HepG2 (cell line): ENCODE data around the gene HSF4. TPM values are rescaled to one million over a fixed set of nuclear protein-coding genes. Genes with fewer than 3 reads are reported as not detected.

Experiments used
- ATAC-seq: fragments of 200-7000 bp; cut with Tn5 transposase; 3 replicates; pipeline ENCODE4 v1.9.1; 2020; ENCODE audit warnings: mild to moderate bottlenecking, moderate library complexity
- BruUV-seq: library from RNA; stranded (reverse); fragments of 400-500 nt; replicated peaks from 2 replicates; lab custom pipeline; 2021; lab: Mats Ljungman, UMichigan
- CTCF ChIA-PET: fragments of 300-600 bp; formaldehyde crosslinking; extraction: SDS; loops from one replicate; lab custom pipeline; 2021; ENCODE audit warnings: low total read pairs, inconsistent platforms, low intra/inter-chr PET ratio; lab: Yijun Ruan, JAX
- POLR2A ChIA-PET: fragments of 350-600 bp; sonication (Branson Sonifier 250); formaldehyde crosslinking; loops from one replicate; lab custom pipeline; 2020; ENCODE audit warnings: antibody characterized with exemption, inconsistent platforms; lab: Yijun Ruan, JAX
- DNase-seq: peaks from one replicate; pipeline ENCODE4 v3.0.0-alpha.2; 2015; ENCODE audit warnings: low spot score
- FAIRE-seq: peaks from 3 replicates; lab custom pipeline; 2011; peaks lifted over from hg19 to GRCh38; lab: Jason Lieb, UNC
- H2AFZ ChIP-seq: one replicate; pipeline ENCODE4 v1.6.1; 2011; ENCODE audit warnings: low read length, inconsistent platforms
- H3K27ac ChIP-seq: fragments of 300-600 bp; 3 replicates; pipeline ENCODE4 v1.8.0; 2011; ENCODE audit warnings: mixed run types, mild to moderate bottlenecking, mixed read lengths, low read length, inconsistent platforms; ENCODE audit not compliant: insufficient read depth; ENCODE audit errors: extremely low read length
- H3K27me3 ChIP-seq, 2 experiments: fragments of 200-600 bp in 1 of 2; 2 replicates in 1 of 2; 3 replicates in 1 of 2; pipeline versions ENCODE4 v1.6.0 to v1.8.0; 2011; ENCODE audit warnings: low read length in 2 of 2, mild to moderate bottlenecking in 2 of 2, moderate library complexity in 2 of 2, inconsistent platforms in 1 of 2; ENCODE audit not compliant: insufficient read depth in 2 of 2, control insufficient read depth in 1 of 2
- H3K36me3 ChIP-seq, 2 experiments: fragments of 200-600 bp in 1 of 2; replicated peaks in 1 of 2; 2 replicates in 1 of 2; 3 replicates in 1 of 2; pipeline versions ENCODE4 v1.5.1 to v1.8.0; 2011; ENCODE audit warnings: low read length in 2 of 2, inconsistent platforms in 1 of 2; ENCODE audit not compliant: insufficient read depth in 2 of 2, control insufficient read depth in 1 of 2
- H3K4me1 ChIP-seq: 2 replicates; pipeline ENCODE4 v1.5.1; 2012; ENCODE audit warnings: low read length, inconsistent platforms; ENCODE audit not compliant: insufficient read depth
- H3K4me2 ChIP-seq: 2 replicates; pipeline ENCODE4 v1.6.0; 2011; ENCODE audit warnings: low read depth, low read length, inconsistent platforms
- H3K4me3 ChIP-seq, 3 experiments: fragments of 200-600 bp in 1 of 3; sonication (generic), shearing (Covaris generic) in 1 of 3; replicated peaks in 1 of 3; 2 replicates each; pipeline ENCODE4 v1.5.1; 2011 to 2016; ENCODE audit warnings: low read length in 3 of 3, inconsistent platforms in 2 of 3, low read depth in 2 of 3, mild to moderate bottlenecking in 2 of 3, control low read depth in 1 of 3, mixed read lengths in 1 of 3; ENCODE audit not compliant: insufficient read depth in 1 of 3
- H3K79me2 ChIP-seq: one replicate; pipeline ENCODE4 v1.6.1; 2011; ENCODE audit warnings: low read length, inconsistent platforms; ENCODE audit not compliant: insufficient read depth
- H3K9ac ChIP-seq: 2 replicates; pipeline ENCODE4 v1.6.0; 2011; ENCODE audit warnings: mild to moderate bottlenecking, low read depth, low read length, inconsistent platforms; ENCODE audit not compliant: insufficient read depth
- H3K9me3 ChIP-seq: 2 replicates; pipeline ENCODE4 v1.5.1; 2012; ENCODE audit warnings: mild to moderate bottlenecking, low read length
- H4K20me1 ChIP-seq: 2 replicates; pipeline ENCODE4 v1.6.0; 2011; ENCODE audit warnings: inconsistent platforms, mild to moderate bottlenecking, low read length, moderate library complexity; ENCODE audit not compliant: insufficient read depth
- BCLAF1 ChIP-seq: fragments of 450-650 bp; IDR thresholded peaks from 2 replicates; pipeline ENCODE4 v1.6.1; 2017; ENCODE audit warnings: mild to moderate bottlenecking
- HNRNPUL1 ChIP-seq: fragments of 200-400 bp; formaldehyde crosslinking; IDR thresholded peaks from 2 replicates; pipeline ENCODE4 v1.6.1; 2017; ENCODE audit warnings: low read depth, mild to moderate bottlenecking, low read length, moderate library complexity
- HOXA5 ChIP-seq: sonication (generic); formaldehyde crosslinking; IDR thresholded peaks from 2 replicates; pipeline ENCODE4 v1.4.0; 2020; ENCODE audit warnings: missing genetic modification reagents
- KAT8 ChIP-seq: IDR thresholded peaks from 2 replicates; pipeline ENCODE4 v1.6.1; 2016; ENCODE audit warnings: missing genetic modification reagents, missing compliant biosample characterization
- MEIS2 ChIP-seq: sonication (generic); formaldehyde crosslinking; IDR thresholded peaks from 2 replicates; pipeline ENCODE4 v1.9.0; 2021; ENCODE audit warnings: mild to moderate bottlenecking, missing genetic modification reagents
- ONECUT2 ChIP-seq: sonication (generic); formaldehyde crosslinking; IDR thresholded peaks from 2 replicates; pipeline ENCODE4 v1.4.0; 2020; ENCODE audit warnings: missing genetic modification reagents
- SALL2 ChIP-seq: sonication (generic); formaldehyde crosslinking; IDR thresholded peaks from 2 replicates; pipeline ENCODE4 v1.8.1; 2023; ENCODE audit warnings: mild to moderate bottlenecking, missing genetic modification reagents, inconsistent platforms
- STAG1 ChIP-seq: sonication (generic); formaldehyde crosslinking; IDR thresholded peaks from 2 replicates; pipeline ENCODE4 v1.4.0; 2020; ENCODE audit warnings: missing genetic modification reagents
- WGBS: methylation state at CpG from one replicate; pipeline ENCODE4 v1.1.6; 2017; ENCODE audit warnings: low lambda C conversion rate; 5-methylcytosine and 5-hydroxymethylcytosine counted together
- in situ Hi-C: cut with HindIII; loops from 2 replicates; pipeline ENCODE4 v1.10.0; 2017; ENCODE audit warnings: low pct_unique_long_range_greater_than_20kb; ENCODE audit not compliant: extremely low pct_ligation_motif_present
- intact Hi-C: fragments of 100-400 bp; cut with micrococcal nuclease; formaldehyde crosslinking; loops from one replicate; pipeline ENCODE4 v1.10.0; 2022; ENCODE audit not compliant: unreplicated experiment
- polyA plus RNA-seq, 8 experiments: library from polyadenylated mRNA; depleted of rRNA in 3 of 8; stranded (reverse) in 7 of 8; unstranded in 1 of 8; fragments of >200 nt; fragmentation: Illumina TruSeq in 4 of 8; extraction: Trizol in 4 of 8; gene quantifications; 2 replicates each; pipeline versions ENCODE4 v1.2.1 to v1.2.3, GENCODE V29; 2011 to 2016; ENCODE audit warnings: low read depth in 4 of 8, missing spikeins in 1 of 8, mixed read lengths in 1 of 8; ENCODE audit not compliant: insufficient read depth in 1 of 8
- total RNA-seq, 5 experiments: library from RNA; depleted of rRNA; stranded (reverse); fragments of >200 nt; fragmentation: Illumina TruSeq; extraction: Trizol; gene quantifications; 2 replicates each; pipeline ENCODE4 v1.2.3, GENCODE V29; 2016; ENCODE audit warnings: low read depth in 1 of 5
- TF ChIP-seq, protein P1 (sequence below): IDR thresholded peaks from 2 replicates; pipeline ENCODE4 v1.6.1; 2016; ENCODE audit warnings: control low read depth
- TF ChIP-seq, protein P2 (sequence below): sonication (generic); formaldehyde crosslinking; IDR thresholded peaks from 2 replicates; pipeline ENCODE4 v1.4.0; 2020; ENCODE audit warnings: missing genetic modification reagents
- TF ChIP-seq, protein P3 (sequence below): sonication (generic); formaldehyde crosslinking; IDR thresholded peaks from 2 replicates; pipeline ENCODE4 v1.5.0; 2020; ENCODE audit warnings: missing genetic modification reagents

HSF4 gene
- total and polyA plus RNA-seq, 2 of the 13 experiments (the other 11 are each of a cell fraction or from before 2014, with no cell fraction given): 3.5 to 16.9 TPM

- H3K36me3 ChIP-seq: peaks cover 68 to 96% of the 10 kb centered on the region in 2 experiments
Observed at GRCh38 chr16:67137605-67138004, 26.9 kb upstream of the HSF4 start.

More at GRCh38 chr16:67137605-67138004, 26.9 kb upstream of the HSF4 start:
- H3K4me2 ChIP-seq: no peak overlapping the region
- WGBS: 90% methylated on average over 3 of the region's 3 CpGs
- in situ Hi-C loops: no loop called here
- H3K4me3 ChIP-seq: no peak overlapping the region
- no peaks in the 10 kb centered on the region for H3K79me2 ChIP-seq
- ChIA-PET CTCF (no interaction called here), POLR2A (interaction anchor here (1.6 kb wide), 1 partner anchor 21 kb away, joined by 3 read pairs; no protein-coding TSS in a partner anchor)
- DNase-seq (no peak), ATAC-seq (no peak), FAIRE-seq (no peak)
- no peaks in the 10 kb centered on the region for H3K27me3 ChIP-seq
- no peak overlapping the region for H2AFZ ChIP-seq
- no peak overlapping the region for H3K27ac ChIP-seq
- intact Hi-C loops: no loop called here
- no TSS peak for BruUV-seq
- no peaks in the 10 kb centered on the region for H4K20me1 ChIP-seq
- H3K9me3 ChIP-seq: no peaks in the 10 kb centered on the region
- no peaks in the 10 kb centered on the region for H3K4me1 ChIP-seq
- no peak overlapping the region for H3K9ac ChIP-seq
- TF ChIP-seq, protein P1, sequence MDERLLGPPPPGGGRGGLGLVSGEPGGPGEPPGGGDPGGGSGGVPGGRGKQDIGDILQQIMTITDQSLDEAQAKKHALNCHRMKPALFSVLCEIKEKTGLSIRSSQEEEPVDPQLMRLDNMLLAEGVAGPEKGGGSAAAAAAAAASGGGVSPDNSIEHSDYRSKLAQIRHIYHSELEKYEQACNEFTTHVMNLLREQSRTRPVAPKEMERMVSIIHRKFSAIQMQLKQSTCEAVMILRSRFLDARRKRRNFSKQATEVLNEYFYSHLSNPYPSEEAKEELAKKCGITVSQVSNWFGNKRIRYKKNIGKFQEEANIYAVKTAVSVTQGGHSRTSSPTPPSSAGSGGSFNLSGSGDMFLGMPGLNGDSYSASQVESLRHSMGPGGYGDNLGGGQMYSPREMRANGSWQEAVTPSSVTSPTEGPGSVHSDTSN: 0 out of 2 replicates have a peak, but pooled peaks have one; percentile 38
- TF ChIP-seq KAT8 (CRISPR knock-in tag) (no peak), MEIS2 (CRISPR knock-in tag) (peak; percentile 47; the same call in 1 of the 2 replicates), STAG1 (no peak), SALL2 (CRISPR knock-in tag) (no peak), BCLAF1 (no peak), HNRNPUL1 (no peak), ONECUT2 (CRISPR knock-in tag) (no peak), HOXA5 (peak; percentile 86; the same call in 1 of the 2 replicates)
- TF ChIP-seq, protein P2, sequence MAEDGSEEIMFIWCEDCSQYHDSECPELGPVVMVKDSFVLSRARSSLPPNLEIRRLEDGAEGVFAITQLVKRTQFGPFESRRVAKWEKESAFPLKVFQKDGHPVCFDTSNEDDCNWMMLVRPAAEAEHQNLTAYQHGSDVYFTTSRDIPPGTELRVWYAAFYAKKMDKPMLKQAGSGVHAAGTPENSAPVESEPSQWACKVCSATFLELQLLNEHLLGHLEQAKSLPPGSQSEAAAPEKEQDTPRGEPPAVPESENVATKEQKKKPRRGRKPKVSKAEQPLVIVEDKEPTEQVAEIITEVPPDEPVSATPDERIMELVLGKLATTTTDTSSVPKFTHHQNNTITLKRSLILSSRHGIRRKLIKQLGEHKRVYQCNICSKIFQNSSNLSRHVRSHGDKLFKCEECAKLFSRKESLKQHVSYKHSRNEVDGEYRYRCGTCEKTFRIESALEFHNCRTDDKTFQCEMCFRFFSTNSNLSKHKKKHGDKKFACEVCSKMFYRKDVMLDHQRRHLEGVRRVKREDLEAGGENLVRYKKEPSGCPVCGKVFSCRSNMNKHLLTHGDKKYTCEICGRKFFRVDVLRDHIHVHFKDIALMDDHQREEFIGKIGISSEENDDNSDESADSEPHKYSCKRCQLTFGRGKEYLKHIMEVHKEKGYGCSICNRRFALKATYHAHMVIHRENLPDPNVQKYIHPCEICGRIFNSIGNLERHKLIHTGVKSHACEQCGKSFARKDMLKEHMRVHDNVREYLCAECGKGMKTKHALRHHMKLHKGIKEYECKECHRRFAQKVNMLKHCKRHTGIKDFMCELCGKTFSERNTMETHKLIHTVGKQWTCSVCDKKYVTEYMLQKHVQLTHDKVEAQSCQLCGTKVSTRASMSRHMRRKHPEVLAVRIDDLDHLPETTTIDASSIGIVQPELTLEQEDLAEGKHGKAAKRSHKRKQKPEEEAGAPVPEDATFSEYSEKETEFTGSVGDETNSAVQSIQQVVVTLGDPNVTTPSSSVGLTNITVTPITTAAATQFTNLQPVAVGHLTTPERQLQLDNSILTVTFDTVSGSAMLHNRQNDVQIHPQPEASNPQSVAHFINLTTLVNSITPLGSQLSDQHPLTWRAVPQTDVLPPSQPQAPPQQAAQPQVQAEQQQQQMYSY (CRISPR knock-in tag): no peak
- TF ChIP-seq, protein P3, sequence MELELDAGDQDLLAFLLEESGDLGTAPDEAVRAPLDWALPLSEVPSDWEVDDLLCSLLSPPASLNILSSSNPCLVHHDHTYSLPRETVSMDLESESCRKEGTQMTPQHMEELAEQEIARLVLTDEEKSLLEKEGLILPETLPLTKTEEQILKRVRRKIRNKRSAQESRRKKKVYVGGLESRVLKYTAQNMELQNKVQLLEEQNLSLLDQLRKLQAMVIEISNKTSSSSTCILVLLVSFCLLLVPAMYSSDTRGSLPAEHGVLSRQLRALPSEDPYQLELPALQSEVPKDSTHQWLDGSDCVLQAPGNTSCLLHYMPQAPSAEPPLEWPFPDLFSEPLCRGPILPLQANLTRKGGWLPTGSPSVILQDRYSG: no peak
- TF ChIP-seq, all 625 proteins: peak for 3
